Inflammatory macrophage treated with lipopolysaccharide for 4 hours (primary cell): ENCODE results near the gene KCNMB3.
"Not testable (repeated sequence)": the region's sequence is repeated elsewhere in the genome, so short reads cannot be mapped to it uniquely, and the experiment has no call there.

ENCODE experiments used
- DNase-seq: peaks from one replicate; pipeline ENCODE4 v3.0.0-alpha.2; 2020

The KCNMB3 gene

GRCh38 chr3:179250803-179251476 lies at the start of gene KCNMB3:
KCNMB3 (minus strand) TSS chr3:179251114; CDS start chr3:179250990, 124 bp downstream.
- no peak for DNase-seq

GRCh38 chr3:179299999-179300613 lies 49.2 kb upstream of the KCNMB3 start:
- no peak for DNase-seq

GRCh38 chr3:179299316-179299715 lies 48.4 kb upstream of the KCNMB3 start:
- no peak for DNase-seq

GRCh38 chr3:179297971-179298725 lies 47.2 kb upstream of the KCNMB3 start:
- DNase-seq, result no peak

- DNase-seq, result no peak
These were observed 41.5 kb upstream of the KCNMB3 start for GRCh38 chr3:179292450-179292849.

GRCh38 chr3:179289295-179289694 lies 38.4 kb upstream of the KCNMB3 start:
- DNase-seq, result no peak

- DNase-seq, result no peak
These were observed 37.9 kb upstream of the KCNMB3 start for GRCh38 chr3:179288845-179289244.

- no peak for DNase-seq
These were observed 35.4 kb upstream of the KCNMB3 start for GRCh38 chr3:179286331-179286730.

GRCh38 chr3:179281825-179282224 lies 30.9 kb upstream of the KCNMB3 start:
- no peak for DNase-seq

- no peak for DNase-seq
These were observed 28.9 kb upstream of the KCNMB3 start for GRCh38 chr3:179279837-179280236.

- no peak for DNase-seq
These were observed 28.2 kb upstream of the KCNMB3 start for GRCh38 chr3:179278932-179279693.

GRCh38 chr3:179278151-179278550 lies 27.2 kb upstream of the KCNMB3 start:
- DNase-seq, result no peak

GRCh38 chr3:179276743-179277142 lies 25.8 kb upstream of the KCNMB3 start:
- DNase-seq, result no peak

- DNase-seq, result no peak
These were observed 25.1 kb upstream of the KCNMB3 start for GRCh38 chr3:179276001-179276400.

GRCh38 chr3:179274434-179274833 lies 23.5 kb upstream of the KCNMB3 start:
- DNase-seq, result not testable (repeated sequence)

GRCh38 chr3:179272385-179272784 lies 21.5 kb upstream of the KCNMB3 start:
- DNase-seq, result peak; percentile 8

GRCh38 chr3:179269152-179269707 lies 18.3 kb upstream of the KCNMB3 start:
- no peak for DNase-seq

GRCh38 chr3:179268400-179269051 lies 17.6 kb upstream of the KCNMB3 start:
- DNase-seq, result no peak

GRCh38 chr3:179266701-179267211 lies 15.8 kb upstream of the KCNMB3 start:
- DNase-seq, result no peak

GRCh38 chr3:179265875-179266274 lies 15.0 kb upstream of the KCNMB3 start:
- no peak for DNase-seq

- no peak for DNase-seq
These were observed 14.2 kb upstream of the KCNMB3 start for GRCh38 chr3:179265092-179265491.

- DNase-seq, result no peak
These were observed 13.5 kb upstream of the KCNMB3 start for GRCh38 chr3:179264449-179264848.
